ENCODE measurements around the gene TRIM38.

The TRIM38 gene

DNA sequence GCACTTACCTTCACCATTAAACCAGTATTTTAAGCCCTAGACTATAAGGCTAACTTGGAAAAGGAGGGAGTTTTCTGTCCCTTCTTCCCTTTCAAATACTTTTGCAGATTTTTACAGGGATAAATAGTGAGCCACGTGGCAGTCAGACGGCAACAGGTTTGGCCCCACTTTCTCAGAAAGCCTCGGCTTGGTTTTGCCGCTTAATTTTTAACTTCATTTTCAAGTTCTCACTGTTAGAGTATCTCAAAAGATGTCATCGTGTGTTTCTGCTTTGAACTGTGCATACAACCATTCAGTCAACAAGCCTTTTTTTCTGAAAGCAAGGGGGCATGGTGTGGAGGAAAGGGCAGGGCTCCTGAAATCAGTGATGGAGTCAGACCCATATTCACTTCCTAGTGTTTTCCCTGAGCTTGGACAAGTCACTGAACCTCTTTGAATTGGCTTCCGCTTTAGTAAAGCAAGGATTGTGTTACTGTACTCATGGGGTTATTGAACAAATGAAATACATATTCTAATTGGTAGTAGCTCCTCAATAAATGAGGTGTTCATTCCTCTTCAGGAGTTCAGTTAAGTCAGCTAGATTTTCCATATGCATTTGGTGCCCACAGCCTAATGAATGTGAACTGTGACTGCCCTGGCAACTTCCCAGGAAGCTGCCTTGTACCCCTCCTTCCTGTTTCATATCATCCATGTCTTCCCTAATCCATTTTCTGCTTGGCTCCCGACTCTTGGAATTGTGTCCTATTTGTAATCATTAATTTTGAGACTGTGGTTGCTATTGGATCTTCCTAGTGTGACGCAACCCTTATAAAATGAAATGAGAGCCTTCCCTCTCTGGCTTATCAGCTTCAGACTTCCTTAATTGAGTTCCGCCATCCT, 31.8 kb upstream of the TRIM38 start, which contains the start of gene SLC17A2:
SLC17A2 (minus strand) TSS at position 160 of the 879 bp plus-strand sequence. CDS start 4,895 bp downstream, outside the sequence.
- FAIRE-seq, result no peak
- no peak for DNase-seq (ENCODE audit: insufficient read length, low spot score)
- TF ChIP-seq, protein P1, sequence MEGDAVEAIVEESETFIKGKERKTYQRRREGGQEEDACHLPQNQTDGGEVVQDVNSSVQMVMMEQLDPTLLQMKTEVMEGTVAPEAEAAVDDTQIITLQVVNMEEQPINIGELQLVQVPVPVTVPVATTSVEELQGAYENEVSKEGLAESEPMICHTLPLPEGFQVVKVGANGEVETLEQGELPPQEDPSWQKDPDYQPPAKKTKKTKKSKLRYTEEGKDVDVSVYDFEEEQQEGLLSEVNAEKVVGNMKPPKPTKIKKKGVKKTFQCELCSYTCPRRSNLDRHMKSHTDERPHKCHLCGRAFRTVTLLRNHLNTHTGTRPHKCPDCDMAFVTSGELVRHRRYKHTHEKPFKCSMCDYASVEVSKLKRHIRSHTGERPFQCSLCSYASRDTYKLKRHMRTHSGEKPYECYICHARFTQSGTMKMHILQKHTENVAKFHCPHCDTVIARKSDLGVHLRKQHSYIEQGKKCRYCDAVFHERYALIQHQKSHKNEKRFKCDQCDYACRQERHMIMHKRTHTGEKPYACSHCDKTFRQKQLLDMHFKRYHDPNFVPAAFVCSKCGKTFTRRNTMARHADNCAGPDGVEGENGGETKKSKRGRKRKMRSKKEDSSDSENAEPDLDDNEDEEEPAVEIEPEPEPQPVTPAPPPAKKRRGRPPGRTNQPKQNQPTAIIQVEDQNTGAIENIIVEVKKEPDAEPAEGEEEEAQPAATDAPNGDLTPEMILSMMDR (IDR thresholded peaks at IDR 0.05; ENCODE audit: insufficient read depth, missing control alignments), result no peak

DNA sequence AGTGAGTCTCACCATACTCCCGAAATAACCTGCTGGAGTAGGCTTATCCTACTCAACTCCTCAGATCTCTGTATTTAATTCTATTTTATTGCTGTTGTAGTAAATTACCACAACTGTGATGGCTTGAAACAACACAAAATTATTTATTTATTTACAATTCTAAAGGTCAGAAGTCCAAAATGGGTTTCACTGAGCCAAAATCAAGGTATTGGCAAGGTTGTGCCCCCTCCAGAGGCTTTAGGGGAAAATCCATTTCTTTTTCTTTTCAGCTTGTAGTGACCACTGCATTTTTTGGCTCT, 31.2 kb upstream of the TRIM38 start:
- DNase-seq (ENCODE audit: insufficient read length, low spot score) (no peak), FAIRE-seq (no peak)
- TF ChIP-seq, protein P1 (IDR thresholded peaks at IDR 0.05; ENCODE audit: insufficient read depth, missing control alignments), result no peak

- FAIRE-seq (no peak), DNase-seq (ENCODE audit: insufficient read length, low spot score) (no peak)
- TF ChIP-seq, protein P1 (IDR thresholded peaks at IDR 0.05; ENCODE audit: insufficient read depth, missing control alignments), result no peak
These were observed 28.4 kb upstream of the TRIM38 start for GRCh38 chr6:25934156-25934555.

DNA sequence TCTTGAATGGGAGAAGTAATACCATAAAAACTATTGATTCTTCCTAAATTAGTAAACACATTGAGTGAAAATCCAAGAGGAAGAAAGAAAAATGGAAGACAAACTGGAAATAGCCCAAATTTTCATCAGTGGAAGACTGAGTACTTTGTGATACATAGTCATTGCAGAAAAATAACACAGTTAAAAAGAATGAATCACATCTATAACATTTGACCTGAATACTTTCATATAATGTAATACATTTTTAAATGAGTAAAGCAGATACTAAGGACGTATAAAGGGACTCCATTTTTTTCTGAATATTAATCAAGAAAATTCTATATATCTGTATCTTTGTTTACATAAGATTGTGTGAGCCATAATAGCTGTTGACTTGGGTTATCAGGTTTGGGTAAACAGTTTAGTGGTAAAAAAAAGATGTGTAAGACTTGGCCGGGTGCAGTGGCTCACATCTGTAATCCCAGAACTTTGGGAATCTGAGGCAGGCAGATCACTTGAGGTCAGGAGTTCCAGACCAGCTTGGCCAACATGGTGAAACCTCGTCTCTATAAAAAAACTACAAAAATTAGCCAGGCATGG, 27.8 kb upstream of the TRIM38 start:
- DNase-seq (ENCODE audit: insufficient read length, low spot score) (no peak), FAIRE-seq (no peak)
- TF ChIP-seq, protein P1 (IDR thresholded peaks at IDR 0.05; ENCODE audit: insufficient read depth, missing control alignments), result no peak

DNA sequence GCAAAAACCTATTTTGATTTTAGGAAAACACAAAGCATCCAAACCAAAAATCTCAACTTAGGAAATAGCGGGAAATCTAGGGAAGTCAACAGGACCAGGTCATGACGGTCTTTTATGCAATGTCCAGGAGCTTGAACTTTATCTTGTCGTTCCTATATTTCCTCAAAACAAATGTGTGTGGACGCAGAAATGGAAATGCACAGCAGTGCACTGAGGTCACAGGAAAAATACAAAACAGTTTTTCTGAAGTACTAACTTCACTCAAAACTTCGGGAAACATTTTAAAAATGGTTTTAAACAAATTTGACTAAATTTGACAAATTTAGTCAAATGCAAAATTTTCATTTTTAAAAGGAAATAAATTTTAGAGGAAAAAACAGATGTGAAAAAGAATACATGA, 26.6 kb upstream of the TRIM38 start:
- DNase-seq (ENCODE audit: insufficient read length, low spot score) (no peak), FAIRE-seq (no peak)
- TF ChIP-seq, protein P1 (IDR thresholded peaks at IDR 0.05; ENCODE audit: insufficient read depth, missing control alignments), result no peak

DNA sequence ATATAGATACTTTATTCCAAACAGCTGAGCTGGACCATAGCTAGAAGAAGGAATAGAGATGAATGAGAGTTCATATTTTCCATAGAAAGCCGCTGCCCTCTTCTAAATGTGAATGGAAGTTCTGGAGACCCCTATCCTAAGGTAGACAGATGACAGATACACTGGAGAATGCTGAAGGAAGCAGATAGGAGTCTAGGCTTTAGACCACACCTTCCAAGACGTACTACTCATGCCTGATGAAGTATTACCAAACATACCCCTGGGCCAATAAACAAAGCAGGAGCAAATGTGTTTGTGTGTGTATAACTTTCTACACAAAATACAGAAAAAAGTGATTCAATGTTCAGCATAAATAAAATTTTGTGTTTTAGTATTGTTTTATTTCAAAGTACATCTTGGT, 23.0 kb upstream of the TRIM38 start:
- DNase-seq (ENCODE audit: insufficient read length, low spot score) (no peak), FAIRE-seq (no peak)
- TF ChIP-seq, protein P1 (IDR thresholded peaks at IDR 0.05; ENCODE audit: insufficient read depth, missing control alignments), result no peak
